Ovary (tissue), 9 donors: Measurements from ENCODE around the gene KLK10. TPM values are rescaled to one million over a fixed set of nuclear protein-coding genes. Genes with fewer than 3 reads are reported as not detected.

ENCODE experiments used
- DNase-seq, 5 donors: peaks; one replicate each; pipeline ENCODE4 v3.0.0-alpha.2; 2019 to 2020
- H3K27ac ChIP-seq, 2 donors: fragments of 200-600 bp; one replicate each; pipeline versions ENCODE4 v1.5.1 to v1.8.0; 2019 to 2022
- H3K27me3 ChIP-seq: fragments of 200-600 bp; one replicate; pipeline ENCODE4 v1.8.0; 2022
- H3K36me3 ChIP-seq: fragments of 200-600 bp; sonication (generic); one replicate; pipeline ENCODE4 v1.5.1; 2019
- H3K4me1 ChIP-seq: one replicate; pipeline ENCODE4 v1.8.1; 2013; ENCODE audit warnings: mild to moderate bottlenecking, moderate library complexity; ENCODE audit not compliant: insufficient read depth
- H3K4me3 ChIP-seq: fragments of 200-600 bp; sonication (generic); one replicate; pipeline ENCODE4 v1.5.1; 2017
- H3K9me3 ChIP-seq, 2 donors: fragments of 200-600 bp in 1 of 2; sonication (generic) in 1 of 2; one replicate each; pipeline versions ENCODE4 v1.5.1 to v1.8.1; 2013 to 2019; ENCODE audit warnings: mild to moderate bottlenecking in 1 of 2, moderate library complexity in 1 of 2
- EP300 ChIP-seq: sonication (generic); formaldehyde crosslinking; IDR thresholded peaks from one replicate; pipeline ENCODE4 v1.6.1; 2017; ENCODE audit warnings: antibody characterized with exemption
- POLR2A ChIP-seq: fragments of 450-650 bp; IDR thresholded peaks from one replicate; pipeline ENCODE4 v1.6.1; 2017; ENCODE audit warnings: antibody characterized with exemption, mild to moderate bottlenecking, moderate library complexity
- WGBS, 3 donors: extraction: QIAGEN DNeasy Blood & Tissue Kit in 1 of 3; methylation state at CpG; one replicate each; pipeline versions ENCODE4 v1.1.5 to v1.1.7; 2013 to 2017; 5-methylcytosine and 5-hydroxymethylcytosine counted together
- intact Hi-C, 4 donors: fragments of 100-400 bp; cut with DNase I; formaldehyde crosslinking; loops; one replicate each; pipeline versions ENCODE4 v1.11.0 to v1.15.1; 2022 to 2023
- polyA plus RNA-seq, 2 donors: library from polyadenylated mRNA; stranded (reverse); fragments of 200-250 nt in 1 of 2; fragments of 350-450 nt in 1 of 2; fragmentation: Illumina TruSeq in 1 of 2; extraction: RNeasy Lipid Tissue Mini Kit (QIAGEN cat#74804) in 1 of 2; gene quantifications; one replicate each; pipeline ENCODE4 v1.2.3, GENCODE V29; 2013 to 2014
- total RNA-seq, 7 donors: library from RNA; depleted of rRNA in 2 of 7; stranded (reverse); fragments of >200 nt in 2 of 7; fragmentation: NEBNext Ultra II Directional in 3 of 7; extraction: Animal tissue kit (Norgen Biotek cat#: 25700) in 3 of 7; gene quantifications; one replicate each; pipeline versions ENCODE4 v1.1.0 to v1.2.4, GENCODE V29; 2016 to 2023
- TF ChIP-seq, protein P1 (sequence below), 3 donors: fragments of 450-650 bp in 2 of 3; fragments of 200-600 bp in 1 of 3; IDR thresholded peaks; one replicate each; pipeline versions ENCODE4 v1.5.1 to v1.8.0; 2016 to 2022; ENCODE audit warnings: antibody characterized with exemption in 3 of 3, mild to moderate bottlenecking in 1 of 3
- donor health status: DM: no; HTN: no; CAD: no; lungs with moderate emphysema.
- donor health status: DM: no; HTN: no; CAD: no.
- donor health status: Bipolar disorder and iron deficiency.
- donor health status: DM: yes; HTN: yes; CAD: no.
- donor health status: DM: no; HTN: no; CAD: no.
- donor health status: DM: yes; HTN: yes; CAD: no.

Gene KLK10
- total and polyA plus RNA-seq, 9 donors, result 6.9 to 59.1 (median 16.5) TPM

DNA sequence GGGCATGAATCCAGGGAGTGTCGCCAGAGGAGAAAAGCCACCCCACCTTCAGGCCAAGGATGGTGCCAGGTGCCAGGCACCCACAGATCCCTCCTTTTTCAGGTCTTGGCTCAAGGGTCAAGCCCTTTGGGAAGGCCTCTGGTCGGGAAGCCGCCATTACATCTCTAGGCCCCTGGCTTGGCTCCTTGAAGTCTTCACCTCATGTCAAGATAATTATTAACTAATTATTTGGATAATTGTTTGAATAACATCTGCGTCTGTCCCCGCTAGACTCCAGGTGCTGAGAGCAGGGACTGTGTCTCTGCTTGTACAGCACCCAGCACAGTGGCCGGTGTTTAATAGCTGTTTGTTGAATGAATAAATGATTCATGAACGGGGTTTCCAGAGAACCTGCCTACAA, 44.2 kb upstream of the KLK10 start:
- TF ChIP-seq EP300, result no peak
- TF ChIP-seq, protein P1, sequence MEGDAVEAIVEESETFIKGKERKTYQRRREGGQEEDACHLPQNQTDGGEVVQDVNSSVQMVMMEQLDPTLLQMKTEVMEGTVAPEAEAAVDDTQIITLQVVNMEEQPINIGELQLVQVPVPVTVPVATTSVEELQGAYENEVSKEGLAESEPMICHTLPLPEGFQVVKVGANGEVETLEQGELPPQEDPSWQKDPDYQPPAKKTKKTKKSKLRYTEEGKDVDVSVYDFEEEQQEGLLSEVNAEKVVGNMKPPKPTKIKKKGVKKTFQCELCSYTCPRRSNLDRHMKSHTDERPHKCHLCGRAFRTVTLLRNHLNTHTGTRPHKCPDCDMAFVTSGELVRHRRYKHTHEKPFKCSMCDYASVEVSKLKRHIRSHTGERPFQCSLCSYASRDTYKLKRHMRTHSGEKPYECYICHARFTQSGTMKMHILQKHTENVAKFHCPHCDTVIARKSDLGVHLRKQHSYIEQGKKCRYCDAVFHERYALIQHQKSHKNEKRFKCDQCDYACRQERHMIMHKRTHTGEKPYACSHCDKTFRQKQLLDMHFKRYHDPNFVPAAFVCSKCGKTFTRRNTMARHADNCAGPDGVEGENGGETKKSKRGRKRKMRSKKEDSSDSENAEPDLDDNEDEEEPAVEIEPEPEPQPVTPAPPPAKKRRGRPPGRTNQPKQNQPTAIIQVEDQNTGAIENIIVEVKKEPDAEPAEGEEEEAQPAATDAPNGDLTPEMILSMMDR (IDR thresholded peaks at IDR 0.05), result no peak
- intact Hi-C loops, result no loop called here
- H3K9me3 ChIP-seq, result no peaks in the 10 kb centered on the region
- no peak overlapping the region for H3K4me3 ChIP-seq
- H3K4me1 ChIP-seq, result peaks cover 3% of the 10 kb centered on the region
- no peak overlapping the region for H3K27ac ChIP-seq
- 82 to 92% (median 92%) methylated on average over 7 of the region's 7 CpGs for WGBS, 3 donors
- no peaks in the 10 kb centered on the region for H3K36me3 ChIP-seq
- DNase-seq, result no peak
- no peaks in the 10 kb centered on the region for H3K27me3 ChIP-seq

DNA sequence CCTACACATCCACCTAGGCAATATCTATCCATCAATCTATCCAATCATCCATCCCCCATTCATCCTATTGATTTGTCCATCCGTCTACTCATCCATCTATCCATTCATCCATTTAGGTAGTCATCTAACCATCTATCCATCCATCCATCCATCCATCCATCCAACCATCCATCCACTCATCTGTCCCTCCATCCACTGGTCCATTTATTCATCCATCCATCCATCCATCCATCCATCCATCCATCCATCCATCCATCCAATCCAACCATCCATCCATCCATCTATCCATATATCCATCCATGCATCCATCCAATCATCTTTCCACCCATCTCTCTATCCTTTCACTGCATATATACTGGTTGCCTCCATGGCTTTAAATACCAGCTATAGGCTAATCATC, 41.5 kb upstream of the KLK10 start:
- intact Hi-C loops, result no loop called here
- Histone ChIP-seq H3K4me3 (no peak overlapping the region), H3K27ac (no peak overlapping the region), H3K4me1 (peaks cover 3% of the 10 kb centered on the region), H3K36me3 (no peaks in the 10 kb centered on the region), H3K27me3 (no peaks in the 10 kb centered on the region), H3K9me3 (no peaks in the 10 kb centered on the region)
- DNase-seq, result no peak
- no peak for TF ChIP-seq POLR2A
- no peak for TF ChIP-seq EP300
- TF ChIP-seq, protein P1 (IDR thresholded peaks at IDR 0.05), result no peak
- 0 to 51% (median 2%) methylated on average over 1 of the region's 1 CpG for WGBS, 3 donors

DNA sequence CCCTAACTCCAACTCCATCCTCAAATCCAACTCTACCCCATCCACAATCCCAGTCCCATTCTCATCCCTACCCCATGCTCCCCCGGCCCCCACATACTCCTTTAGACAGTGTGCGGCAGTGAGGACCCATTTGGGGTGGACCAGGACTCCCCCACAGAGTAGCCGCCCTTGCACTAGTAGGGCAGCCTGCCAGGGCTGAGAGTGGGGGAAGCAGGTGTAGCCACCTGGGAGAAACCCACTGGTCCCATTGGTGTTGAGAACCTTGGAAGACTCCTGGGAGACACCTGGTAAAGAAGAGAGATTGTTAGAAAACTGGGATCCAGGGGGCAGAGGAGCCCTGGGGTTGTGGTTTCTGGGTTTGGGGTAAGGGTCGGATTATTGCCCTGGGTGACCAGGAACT, 40.8 kb upstream of the KLK10 start:
- Histone ChIP-seq H3K9me3 (no peaks in the 10 kb centered on the region), H3K27me3 (no peaks in the 10 kb centered on the region), H3K27ac (no peak overlapping the region), H3K4me1 (peaks cover 3% of the 10 kb centered on the region), H3K36me3 (no peaks in the 10 kb centered on the region), H3K4me3 (no peak overlapping the region)
- TF ChIP-seq, protein P1 (IDR thresholded peaks at IDR 0.05), result no peak
- no peak for TF ChIP-seq POLR2A
- no peak for TF ChIP-seq EP300
- 56 to 68% (median 59%) methylated on average over 4 of the region's 4 CpGs for WGBS, 3 donors
- intact Hi-C loops, result no loop called here
- DNase-seq, result no peak

DNA sequence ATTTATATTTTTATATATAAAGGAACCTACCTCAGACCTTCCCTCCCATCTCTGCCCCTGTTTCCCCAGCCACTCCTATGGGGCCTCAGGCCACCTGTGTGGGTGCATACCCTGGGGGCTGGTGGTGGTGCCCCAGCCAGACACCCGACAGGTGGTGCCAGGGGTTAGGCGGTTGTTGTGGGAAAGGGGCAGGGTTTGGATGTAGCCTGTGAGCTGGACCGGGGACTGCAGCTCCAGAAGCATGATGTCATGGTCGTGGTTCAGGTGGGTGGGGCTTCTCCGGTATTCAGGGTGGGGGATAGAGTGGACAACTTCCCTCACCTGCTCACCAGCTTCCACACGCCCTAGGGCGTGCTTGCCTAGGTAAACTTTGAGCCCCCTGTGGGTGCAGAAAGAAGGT, 40.2 kb upstream of the KLK10 start:
- H3K36me3 ChIP-seq, result no peaks in the 10 kb centered on the region
- H3K9me3 ChIP-seq, result no peaks in the 10 kb centered on the region
- TF ChIP-seq POLR2A (no peak), EP300 (no peak)
- TF ChIP-seq, protein P1 (IDR thresholded peaks at IDR 0.05), result no peak
- no peak overlapping the region for H3K27ac ChIP-seq
- 71 to 79% (median 73%) methylated on average over 7 of the region's 7 CpGs for WGBS, 3 donors
- DNase-seq, result no peak
- H3K4me3 ChIP-seq, result no peak overlapping the region
- no peaks in the 10 kb centered on the region for H3K4me1 ChIP-seq
- intact Hi-C loops, result no loop called here
- H3K27me3 ChIP-seq, result no peaks in the 10 kb centered on the region

DNA sequence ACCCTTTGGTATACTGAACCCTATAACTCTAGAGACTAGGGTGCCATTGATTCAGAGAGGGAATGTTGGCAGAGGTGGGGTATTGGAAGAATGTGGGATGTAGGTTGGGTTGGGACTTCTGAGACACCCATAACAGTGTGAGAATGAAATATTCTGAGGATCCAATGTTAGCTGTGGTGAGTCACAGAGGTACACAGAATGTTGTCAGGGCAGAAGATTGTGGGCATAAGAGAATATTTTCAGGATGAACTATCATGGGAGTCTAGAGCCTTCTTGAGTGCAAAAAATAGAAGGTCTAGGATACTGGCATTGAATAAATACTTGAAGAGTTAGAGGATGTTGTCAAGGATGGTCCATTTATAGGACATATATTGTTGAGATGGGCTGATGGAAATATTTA, 36.4 kb upstream of the KLK10 start:
- H3K9me3 ChIP-seq, result no peaks in the 10 kb centered on the region
- DNase-seq, result no peak
- H3K27ac ChIP-seq, result no peak overlapping the region
- no peak overlapping the region for H3K4me3 ChIP-seq
- H3K4me1 ChIP-seq, result no peaks in the 10 kb centered on the region
- no peaks in the 10 kb centered on the region for H3K36me3 ChIP-seq
- intact Hi-C loops, result no loop called here
- TF ChIP-seq POLR2A (no peak), EP300 (no peak)
- TF ChIP-seq, protein P1 (IDR thresholded peaks at IDR 0.05), result no peak
- no peaks in the 10 kb centered on the region for H3K27me3 ChIP-seq
